SU-DHL-6 (cell line): ENCODE results near the gene ADK.
"Not testable (repeated sequence)": the region's sequence is repeated elsewhere in the genome, so short reads cannot be mapped to it uniquely, and the experiment has no call there.

Experiments used
- H2AFZ ChIP-seq: fragments of 200-600 bp; sonication (generic); 2 replicates; pipeline ENCODE4 v1.6.1; 2014; ENCODE audit warnings: low read depth, mild to moderate bottlenecking, moderate library complexity, mixed read lengths, antibody characterized with exemption, low read length; ENCODE audit not compliant: severe bottlenecking
- H3F3A ChIP-seq: fragments of 200-600 bp; shearing (Covaris generic); 2 replicates; pipeline ENCODE4 v1.6.0; 2016; ENCODE audit warnings: antibody characterized with exemption, mild to moderate bottlenecking; ENCODE audit not compliant: insufficient read depth
- H3K27ac ChIP-seq: fragments of 200-600 bp; sonication (generic); 2 replicates; pipeline ENCODE4 v1.5.1; 2016; ENCODE audit warnings: low read depth, mild to moderate bottlenecking, low read length, moderate library complexity, mixed read lengths
- H3K27me3 ChIP-seq: fragments of 200-600 bp; sonication (generic), shearing (Covaris generic); 2 replicates; pipeline ENCODE4 v1.6.0; 2014; ENCODE audit warnings: mild to moderate bottlenecking, low read length
- H3K36me3 ChIP-seq: fragments of 200-600 bp; sonication (generic); 2 replicates; pipeline ENCODE4 v1.6.1; 2014; ENCODE audit warnings: mild to moderate bottlenecking, low read length, mixed read lengths
- H3K4me2 ChIP-seq: fragments of 300-600, 200-600 bp; shearing (Covaris generic), sonication (generic); 2 replicates; pipeline ENCODE4 v1.6.0; 2014; ENCODE audit warnings: low read length, low read depth, mild to moderate bottlenecking; ENCODE audit not compliant: poor library complexity, severe bottlenecking
- H3K4me3 ChIP-seq: fragments of 200-600 bp; sonication (generic); 2 replicates; pipeline ENCODE4 v1.5.1; 2014; ENCODE audit warnings: antibody characterized with exemption, low read length, mild to moderate bottlenecking, mixed read lengths; ENCODE audit not compliant: insufficient read depth, poor library complexity, severe bottlenecking
- H3K79me2 ChIP-seq: fragments of 200-600 bp; sonication (generic); 2 replicates; pipeline ENCODE4 v1.6.1; 2014; ENCODE audit warnings: mild to moderate bottlenecking, low read length, moderate library complexity; ENCODE audit not compliant: insufficient read depth
- H3K9ac ChIP-seq: fragments of 200-600 bp; sonication (generic); 2 replicates; pipeline ENCODE4 v1.7.0; 2014; ENCODE audit warnings: mild to moderate bottlenecking, low read length
- H3K9me2 ChIP-seq: fragments of 200-600 bp; sonication (generic); replicated peaks from 2 replicates; pipeline ENCODE4 v1.6.1; 2014; ENCODE audit warnings: low read length; ENCODE audit not compliant: insufficient read depth
- H3K9me3 ChIP-seq: fragments of 200-600 bp; sonication (generic); 2 replicates; pipeline ENCODE4 v1.6.1; 2014; ENCODE audit warnings: low read length, mixed read lengths; ENCODE audit not compliant: insufficient read depth
- H4K20me1 ChIP-seq: fragments of 200-600 bp; sonication (generic); 2 replicates; pipeline ENCODE4 v1.6.1; 2014; ENCODE audit warnings: low read depth, mild to moderate bottlenecking, antibody characterized with exemption, low read length, moderate library complexity, mixed read lengths
- EZH2phosphoT487 ChIP-seq: fragments of 200-600 bp; sonication (generic), shearing (Covaris generic); conservative IDR thresholded peaks from 2 replicates; pipeline ENCODE4 v1.6.1; 2018; ENCODE audit warnings: mild to moderate bottlenecking, antibody characterized with exemption, low read length, moderate library complexity, mixed read lengths
- TF ChIP-seq, protein P1 (sequence below): fragments of 200-600 bp; sonication (generic); IDR thresholded peaks from one replicate; pipeline ENCODE4 v1.5.1; 2017; ENCODE audit warnings: antibody characterized with exemption, mild to moderate bottlenecking, low read length, moderate library complexity; ENCODE audit not compliant: insufficient read depth, poor library complexity, severe bottlenecking

The ADK gene

DNA sequence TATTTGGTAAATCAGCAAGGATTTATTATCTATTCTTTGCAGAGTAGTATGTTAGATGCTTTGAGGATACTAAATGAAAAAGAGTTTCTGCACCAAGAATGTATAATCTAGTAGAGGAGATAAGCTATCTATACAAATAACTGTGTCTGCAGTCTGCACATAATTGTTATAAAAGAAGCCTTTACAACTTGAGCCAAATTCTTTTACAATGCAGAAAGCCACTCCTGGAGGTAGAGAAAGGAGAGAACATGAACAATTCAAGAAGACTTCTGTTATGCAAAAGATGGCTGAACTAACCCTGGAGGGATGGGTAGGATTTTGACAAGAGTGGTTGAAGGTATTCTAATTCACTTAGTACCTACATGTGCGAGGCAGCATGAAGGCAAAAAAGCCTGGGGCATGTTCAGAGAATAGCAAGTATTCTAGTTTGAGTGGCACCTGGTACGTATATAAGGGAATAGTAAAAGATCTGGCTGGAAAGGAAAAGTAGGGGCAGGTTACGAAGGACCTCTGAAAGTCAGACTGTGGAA lies 424.2 kb downstream of the ADK start:
- no peak overlapping the region for H3K4me3 ChIP-seq
- H3K9me3 ChIP-seq, result no peaks in the 10 kb centered on the region
- H3K79me2 ChIP-seq, result no peaks in the 10 kb centered on the region
- no peak overlapping the region for H3K9ac ChIP-seq
- TF ChIP-seq EZH2phosphoT487, result no peak
- TF ChIP-seq, protein P1, sequence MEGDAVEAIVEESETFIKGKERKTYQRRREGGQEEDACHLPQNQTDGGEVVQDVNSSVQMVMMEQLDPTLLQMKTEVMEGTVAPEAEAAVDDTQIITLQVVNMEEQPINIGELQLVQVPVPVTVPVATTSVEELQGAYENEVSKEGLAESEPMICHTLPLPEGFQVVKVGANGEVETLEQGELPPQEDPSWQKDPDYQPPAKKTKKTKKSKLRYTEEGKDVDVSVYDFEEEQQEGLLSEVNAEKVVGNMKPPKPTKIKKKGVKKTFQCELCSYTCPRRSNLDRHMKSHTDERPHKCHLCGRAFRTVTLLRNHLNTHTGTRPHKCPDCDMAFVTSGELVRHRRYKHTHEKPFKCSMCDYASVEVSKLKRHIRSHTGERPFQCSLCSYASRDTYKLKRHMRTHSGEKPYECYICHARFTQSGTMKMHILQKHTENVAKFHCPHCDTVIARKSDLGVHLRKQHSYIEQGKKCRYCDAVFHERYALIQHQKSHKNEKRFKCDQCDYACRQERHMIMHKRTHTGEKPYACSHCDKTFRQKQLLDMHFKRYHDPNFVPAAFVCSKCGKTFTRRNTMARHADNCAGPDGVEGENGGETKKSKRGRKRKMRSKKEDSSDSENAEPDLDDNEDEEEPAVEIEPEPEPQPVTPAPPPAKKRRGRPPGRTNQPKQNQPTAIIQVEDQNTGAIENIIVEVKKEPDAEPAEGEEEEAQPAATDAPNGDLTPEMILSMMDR, result no peak
- H3K27ac ChIP-seq, result no peak overlapping the region
- no peaks in the 10 kb centered on the region for H3K36me3 ChIP-seq
- no peaks in the 10 kb centered on the region for H3K27me3 ChIP-seq
- no peak overlapping the region for H2AFZ ChIP-seq
- H3K4me2 ChIP-seq, result no peak overlapping the region
- H3F3A ChIP-seq, result no peaks in the 10 kb centered on the region
- H3K9me2 ChIP-seq, result no peaks in the 10 kb centered on the region
- H4K20me1 ChIP-seq, result no peaks in the 10 kb centered on the region

- Histone ChIP-seq H3K36me3 (no peaks in the 10 kb centered on the region), H3K9ac (no peak overlapping the region), H3K4me2 (no peak overlapping the region), H3K9me3 (no peaks in the 10 kb centered on the region), H3K9me2 (no peaks in the 10 kb centered on the region), H2AFZ (no peak overlapping the region), H3K27ac (no peak overlapping the region), H3F3A (no peaks in the 10 kb centered on the region), H3K79me2 (no peaks in the 10 kb centered on the region), H3K27me3 (no peaks in the 10 kb centered on the region), H4K20me1 (no peaks in the 10 kb centered on the region), H3K4me3 (no peak overlapping the region)
- TF ChIP-seq, protein P1, result no peak
These were observed 424.9 kb downstream of the ADK start for GRCh38 chr10:74575912-74576311.

DNA sequence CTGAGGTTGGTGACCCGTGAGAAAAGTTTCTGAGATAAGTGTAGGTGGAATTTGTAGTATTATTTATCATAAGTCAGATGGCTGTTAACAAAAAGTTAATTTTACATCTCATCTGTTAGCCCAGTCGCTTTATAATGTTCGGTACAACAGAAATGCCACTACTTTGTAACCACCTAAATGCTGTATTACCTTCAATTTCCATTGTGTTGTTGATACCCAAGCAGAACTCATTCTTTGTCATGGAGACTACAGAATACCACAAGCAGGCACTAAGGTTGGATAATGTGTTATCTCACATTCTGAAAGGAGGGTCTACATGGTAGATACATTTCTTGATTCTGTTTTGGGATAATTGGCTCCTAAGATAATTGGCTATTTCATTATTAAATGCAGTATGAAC lies 425.6 kb downstream of the ADK start:
- H3K9me2 ChIP-seq, result no peaks in the 10 kb centered on the region
- no peaks in the 10 kb centered on the region for H3K9me3 ChIP-seq
- H3F3A ChIP-seq, result no peaks in the 10 kb centered on the region
- no peak overlapping the region for H3K9ac ChIP-seq
- H3K27me3 ChIP-seq, result no peaks in the 10 kb centered on the region
- H3K79me2 ChIP-seq, result no peaks in the 10 kb centered on the region
- no peaks in the 10 kb centered on the region for H4K20me1 ChIP-seq
- TF ChIP-seq, protein P1, result no peak
- TF ChIP-seq EZH2phosphoT487, result no peak
- H3K27ac ChIP-seq, result no peak overlapping the region
- no peak overlapping the region for H3K4me2 ChIP-seq
- H2AFZ ChIP-seq, result no peak overlapping the region
- no peak overlapping the region for H3K4me3 ChIP-seq
- H3K36me3 ChIP-seq, result no peaks in the 10 kb centered on the region

DNA sequence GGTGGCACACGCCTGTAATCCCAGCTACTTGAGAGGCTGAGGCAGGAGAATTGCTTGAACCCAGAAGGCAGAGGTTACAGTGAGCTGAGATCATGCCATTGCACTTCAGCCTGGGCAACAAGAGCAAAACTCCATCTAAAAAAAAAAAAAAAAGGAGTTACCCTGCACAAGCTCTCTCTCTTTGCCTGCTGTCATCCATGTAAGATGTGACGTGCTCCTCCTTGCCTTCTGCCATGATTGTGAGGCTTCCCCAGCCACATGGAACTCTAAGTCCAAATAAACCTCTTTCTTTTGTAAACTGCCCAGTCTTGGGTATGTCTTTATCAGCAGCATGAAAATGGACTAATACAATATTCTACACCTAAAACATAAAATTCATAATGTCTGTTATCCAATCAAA lies 429.4 kb downstream of the ADK start:
- H3K27ac ChIP-seq, result not testable (repeated sequence)

More for the DNA sequence above, 429.4 kb downstream of the ADK start:
- not testable (repeated sequence) for H3K9me3 ChIP-seq, H3K4me3 ChIP-seq, H3K36me3 ChIP-seq, H4K20me1 ChIP-seq, H3F3A ChIP-seq, H3K79me2 ChIP-seq, H2AFZ ChIP-seq, H3K27me3 ChIP-seq, H3K9ac ChIP-seq, H3K4me2 ChIP-seq, H3K9me2 ChIP-seq
